IPS DF 4.7 (cell line): ENCODE measurements around the gene SNAPC4.
"Not testable (repeated sequence)": the region's sequence is repeated elsewhere in the genome, so short reads cannot be mapped to it uniquely, and the experiment has no call there.

Experiments used
- DNase-seq: peaks from one replicate; pipeline ENCODE4 v3.0.0-alpha.2; 2013; ENCODE audit warnings: low spot score; ENCODE audit errors: extremely low read depth

SNAPC4 gene

GRCh38 chr9:136410500-136411287 lies 10.7 kb upstream of the SNAPC4 start, which contains the start of the genes ENTR1 and PMPCA:
TSS of gene ENTR1 (minus strand) at chr9:136410614. CDS start at chr9:136410397, 217 bp downstream.
TSS of gene PMPCA (plus strand) at chr9:136410658. CDS start at chr9:136410669, 11 bp downstream.
- DNase-seq = peak; percentile 49

- no peak for DNase-seq
Observed at GRCh38 chr9:136409557-136410455, 9.8 kb upstream of the SNAPC4 start.

- DNase-seq = no peak
Observed at GRCh38 chr9:136407911-136408310, 7.9 kb upstream of the SNAPC4 start.

- not testable (repeated sequence) for DNase-seq
Observed at GRCh38 chr9:136407061-136407460, 7.1 kb upstream of the SNAPC4 start.

- not testable (repeated sequence) for DNase-seq
Observed at GRCh38 chr9:136405904-136406303, 5.9 kb upstream of the SNAPC4 start.

GRCh38 chr9:136405481-136405880 lies 5.5 kb upstream of the SNAPC4 start:
- DNase-seq = no peak

GRCh38 chr9:136404801-136405136 lies 4.8 kb upstream of the SNAPC4 start:
- DNase-seq = no peak

GRCh38 chr9:136403915-136404800 lies 4.2 kb upstream of the SNAPC4 start:
- DNase-seq = no peak

- no peak for DNase-seq
Observed at GRCh38 chr9:136403538-136403914, 3.6 kb upstream of the SNAPC4 start.

- DNase-seq = no peak
Observed at GRCh38 chr9:136402067-136402466, 2.1 kb upstream of the SNAPC4 start.

GRCh38 chr9:136401173-136401922 lies 1.4 kb upstream of the SNAPC4 start:
- DNase-seq = no peak

- no peak for DNase-seq
Observed at GRCh38 chr9:136399176-136400037, 563 bp downstream of the SNAPC4 start.

- DNase-seq = no peak
Observed at GRCh38 chr9:136398286-136398685, 1.7 kb downstream of the SNAPC4 start.

GRCh38 chr9:136397643-136398042 lies 2.3 kb downstream of the SNAPC4 start:
- no peak for DNase-seq

GRCh38 chr9:136396219-136396515 lies 3.8 kb downstream of the SNAPC4 start:
- DNase-seq = no peak

GRCh38 chr9:136395345-136396218 lies 4.4 kb downstream of the SNAPC4 start:
- no peak for DNase-seq

GRCh38 chr9:136395020-136395340 lies 5.0 kb downstream of the SNAPC4 start:
- no peak for DNase-seq

GRCh38 chr9:136394312-136395019 lies 5.5 kb downstream of the SNAPC4 start:
- no peak for DNase-seq
